ACHN (cell line): ENCODE results near the gene TREH.
A peak's percentile ranks its signal among the peaks of the same experiment; 100 is the strongest.

Experiments
- DNase-seq: peaks from one replicate; pipeline ENCODE4 v3.0.0-alpha.2; 2015
- in situ Hi-C: cut with HindIII; loops from 2 replicates; pipeline ENCODE4 v1.10.0; 2017; ENCODE audit warnings: low sequenced_read_pairs, low pct_ligation_motif_present, low pct_unique_long_range_greater_than_20kb

Gene TREH

GRCh38 chr11:118608360-118609227, 70.9 kb downstream of the TREH start:
- DNase-seq, result peak; percentile 47
- in situ Hi-C loops, result no loop called here

GRCh38 chr11:118607401-118608359, 71.8 kb downstream of the TREH start, which contains the start of gene PHLDB1:
Gene PHLDB1 (plus strand): TSS chr11:118607615. CDS start chr11:118613837, 6,222 bp downstream.
- DNase-seq, result peak; percentile 67
- in situ Hi-C loops, result no loop called here
